ENCODE data around the gene ARRDC4. TPM values are rescaled to one million over a fixed set of nuclear protein-coding genes. Genes with fewer than 3 reads are reported as not detected.

ARRDC4 gene
- total RNA-seq, 1 experiment from 2014 or later, result 7.1 TPM

- H3K27me3 ChIP-seq (ENCODE audit: low read length), result no peaks in the 10 kb centered on the region
- intact Hi-C loops (cut with micrococcal nuclease), result no loop called here
- ChIA-PET CTCF (no interaction called here), POLR2A (ENCODE audit: unreplicated experiment) (no interaction called here)
- no peak overlapping the region for H2AFZ ChIP-seq (ENCODE audit: low read length)
- no peaks in the 10 kb centered on the region for H4K20me1 ChIP-seq (ENCODE audit: low read length)
- H3K4me1 ChIP-seq (ENCODE audit: insufficient read depth, low read length), result peaks cover 19% of the 10 kb centered on the region
- no peak overlapping the region for H3K27ac ChIP-seq (ENCODE audit: low read length)
- H3K9me3 ChIP-seq (ENCODE audit: low read length), result no peaks in the 10 kb centered on the region
- peaks cover 24% of the 10 kb centered on the region for H3K36me3 ChIP-seq (ENCODE audit: low read depth, low read length)
- H3K4me2 ChIP-seq (ENCODE audit: low read length), result no peak overlapping the region
- H3K9ac ChIP-seq (ENCODE audit: low read length), result no peak overlapping the region
- TF ChIP-seq EZH2phosphoT487 (IDR thresholded peaks at IDR 0.05; ENCODE audit: borderline replicate concordance, low read length) (no peak), CTCF (conservative IDR thresholded peaks at IDR 0.05; ENCODE audit: low read depth, low read length) (no peak), EZH2 (IDR thresholded peaks at IDR 0.05; ENCODE audit: low read length, unreplicated experiment) (no peak)
- no peak overlapping the region for H3K4me3 ChIP-seq (ENCODE audit: low read length)
- H3K79me2 ChIP-seq (ENCODE audit: low read length), result peaks cover 34% of the 10 kb centered on the region
- H3F3A ChIP-seq (ENCODE audit: low read length, unreplicated experiment), result no peaks in the 10 kb centered on the region
- no peak for ATAC-seq
- H3K9me2 ChIP-seq (replicated peaks; ENCODE audit: low read length), result no peaks in the 10 kb centered on the region
- no TSS peak for BruUV-seq (replicated peaks)
- no peak for DNase-seq
Observed at GRCh38 chr15:97966246-97966645, 5.7 kb downstream of the ARRDC4 start.

- no peaks in the 10 kb centered on the region for H3K27me3 ChIP-seq (ENCODE audit: low read length)
- H3K9me2 ChIP-seq (replicated peaks; ENCODE audit: low read length), result no peaks in the 10 kb centered on the region
- no peak overlapping the region for H2AFZ ChIP-seq (ENCODE audit: low read length)
- peaks cover 25% of the 10 kb centered on the region for H3K79me2 ChIP-seq (ENCODE audit: low read length)
- H3F3A ChIP-seq (ENCODE audit: low read length, unreplicated experiment), result no peaks in the 10 kb centered on the region
- BruUV-seq (replicated peaks), result no TSS peak
- H3K36me3 ChIP-seq (ENCODE audit: low read depth, low read length), result peaks cover 31% of the 10 kb centered on the region
- CTCF ChIA-PET, result interaction anchor here (0.6 kb wide), 1 partner anchor 211 kb away, joined by 5 read pairs; no protein-coding TSS in a partner anchor
- H3K9me3 ChIP-seq (ENCODE audit: low read length), result no peaks in the 10 kb centered on the region
- peaks cover 13% of the 10 kb centered on the region for H3K4me1 ChIP-seq (ENCODE audit: insufficient read depth, low read length)
- DNase-seq (no peak), ATAC-seq (no peak)
- H3K4me2 ChIP-seq (ENCODE audit: low read length), result no peak overlapping the region
- intact Hi-C loops (cut with micrococcal nuclease), result no loop called here
- H3K9ac ChIP-seq (ENCODE audit: low read length), result no peak overlapping the region
- POLR2A ChIA-PET (ENCODE audit: unreplicated experiment), result no interaction called here
- H4K20me1 ChIP-seq (ENCODE audit: low read length), result no peaks in the 10 kb centered on the region
- no peak for TF ChIP-seq CTCF (conservative IDR thresholded peaks at IDR 0.05; ENCODE audit: low read depth, low read length)
- no peak for TF ChIP-seq EZH2phosphoT487 (IDR thresholded peaks at IDR 0.05; ENCODE audit: borderline replicate concordance, low read length)
- no peak overlapping the region for H3K27ac ChIP-seq (ENCODE audit: low read length)
- H3K4me3 ChIP-seq (ENCODE audit: low read length), result no peak overlapping the region
Observed at GRCh38 chr15:97966924-97967620, 6.6 kb downstream of the ARRDC4 start.

- H4K20me1 ChIP-seq (ENCODE audit: low read length), result no peaks in the 10 kb centered on the region
- CTCF ChIA-PET, result no interaction called here
- DNase-seq, result no peak
- no peak for ATAC-seq
- intact Hi-C loops (cut with micrococcal nuclease), result no loop called here
- H3K9ac ChIP-seq (ENCODE audit: low read length), result no peak overlapping the region
- no peaks in the 10 kb centered on the region for H3K27me3 ChIP-seq (ENCODE audit: low read length)
- peaks cover 17% of the 10 kb centered on the region for H3K79me2 ChIP-seq (ENCODE audit: low read length)
- no peak overlapping the region for H3K4me3 ChIP-seq (ENCODE audit: low read length)
- POLR2A ChIA-PET (ENCODE audit: unreplicated experiment), result no interaction called here
- H3K9me3 ChIP-seq (ENCODE audit: low read length), result no peaks in the 10 kb centered on the region
- H3K4me2 ChIP-seq (ENCODE audit: low read length), result no peak overlapping the region
- no peak overlapping the region for H3K27ac ChIP-seq (ENCODE audit: low read length)
- no peaks in the 10 kb centered on the region for H3F3A ChIP-seq (ENCODE audit: low read length, unreplicated experiment)
- no TSS peak for BruUV-seq (replicated peaks)
- H3K4me1 ChIP-seq (ENCODE audit: insufficient read depth, low read length), result peaks cover 4% of the 10 kb centered on the region; the same call in 1 of the 2 replicates
- H3K9me2 ChIP-seq (replicated peaks; ENCODE audit: low read length), result no peaks in the 10 kb centered on the region
- H3K36me3 ChIP-seq (ENCODE audit: low read depth, low read length), result peaks cover 37% of the 10 kb centered on the region
- no peak for TF ChIP-seq EZH2phosphoT487 (IDR thresholded peaks at IDR 0.05; ENCODE audit: borderline replicate concordance, low read length)
- TF ChIP-seq CTCF (conservative IDR thresholded peaks at IDR 0.05; ENCODE audit: low read depth, low read length), result no peak
- TF ChIP-seq EZH2 (IDR thresholded peaks at IDR 0.05; ENCODE audit: low read length, unreplicated experiment), result no peak
- no peak overlapping the region for H2AFZ ChIP-seq (ENCODE audit: low read length)
Observed at GRCh38 chr15:97967881-97968280, 7.4 kb downstream of the ARRDC4 start.
